Gastrocnemius medialis (tissue), 4 donors: Measurements from ENCODE around the gene TMTC2.

ENCODE experiments used
- CTCF ChIP-seq, 5 experiments: fragments of 450-650 bp in 3 of 5; fragments of 200-600 bp in 2 of 5; sonication (generic) in 2 of 5; IDR thresholded peaks in 4 of 5; conservative IDR thresholded peaks in 1 of 5; 1 replicate in 4 of 5; 2 replicates in 1 of 5; pipeline ENCODE4 v1.5.1; 2016 to 2019; ENCODE audit warnings: antibody characterized with exemption in 5 of 5, mild to moderate bottlenecking in 3 of 5, moderate library complexity in 3 of 5
- POLR2A ChIP-seq, 2 donors: fragments of 450-650 bp; IDR thresholded peaks; one replicate each; pipeline ENCODE4 v1.6.1; 2017; ENCODE audit warnings: antibody characterized with exemption in 2 of 2, mild to moderate bottlenecking in 2 of 2, moderate library complexity in 2 of 2

- TF ChIP-seq POLR2A (IDR thresholded peaks at IDR 0.05) = no peak
- no peak for TF ChIP-seq CTCF (IDR thresholded peaks at IDR 0.05 in 4 of 5, conservative IDR thresholded peaks at IDR 0.05 in 1 of 5)
Measured at GRCh38 chr12:83156815-83157214, 470.1 kb downstream of the TMTC2 start.
